ENCODE data around the gene DOCK1. TPM values are rescaled to one million over a fixed set of nuclear protein-coding genes. Genes with fewer than 3 reads are reported as not detected.

The DOCK1 gene
- total RNA-seq = 81.2 and 82.7 TPM in 2 replicates

GRCh38 chr10:126904818-126905701 lies at the start of gene DOCK1:
DOCK1 (plus strand) TSS chr10:126905428; CDS start chr10:126905518, 90 bp downstream.

DNA sequence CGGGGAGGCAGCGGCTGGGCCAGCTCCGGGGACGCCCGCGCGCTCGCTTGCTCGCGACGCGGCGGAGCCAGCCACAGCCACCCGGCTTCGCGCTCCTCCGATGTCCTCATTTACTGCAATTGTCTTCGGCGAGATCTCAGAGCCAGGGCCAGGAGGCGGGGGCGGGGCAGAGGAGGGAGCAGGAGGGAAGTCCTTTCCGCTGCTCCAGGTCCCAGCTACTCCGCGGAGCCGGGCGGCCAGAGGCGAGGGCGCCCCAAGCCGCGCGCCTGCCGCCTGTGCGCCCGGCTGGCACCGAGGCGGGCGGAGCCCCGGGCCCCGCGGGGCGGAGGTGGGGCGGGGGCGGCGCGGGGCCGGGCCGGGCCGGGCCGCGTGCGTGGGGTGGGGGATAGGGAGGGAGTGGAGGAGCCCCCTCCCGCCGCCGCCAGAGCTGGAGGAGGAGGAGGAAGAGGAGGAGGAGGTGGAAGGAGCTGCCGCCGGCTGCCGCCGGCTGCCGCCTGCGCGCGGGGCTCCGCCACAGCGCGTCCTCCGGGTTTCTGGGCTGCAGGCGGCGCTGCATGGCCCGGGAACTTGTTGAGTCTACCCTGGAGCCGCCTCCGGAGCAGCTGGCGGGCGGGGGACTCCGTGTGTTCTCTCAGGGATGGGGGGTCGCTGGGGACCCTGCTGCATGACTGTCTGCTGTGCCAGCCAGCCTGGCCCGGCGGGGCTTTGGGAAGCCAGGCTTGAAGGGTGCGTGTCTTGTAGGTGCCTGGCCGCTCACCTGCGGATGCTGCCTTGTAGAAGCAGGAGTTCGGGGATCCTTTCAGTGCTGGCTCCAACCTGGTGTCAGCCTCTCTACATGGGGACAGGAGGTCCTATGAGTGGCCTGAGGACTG lies 291.3 kb downstream of the DOCK1 start, which contains the start of gene INSYN2A:
Gene INSYN2A, minus strand, starts transcription at position 310 of the 872 bp plus-strand sequence. CDS start 20,196 bp downstream, outside the sequence.

Other genes starting within 250 kb of the DOCK1 start
- gene C10orf90, start 234.7 kb upstream of the DOCK1 start, total RNA-seq = not detected in 2 replicates